IPS-18a (cell line): ENCODE measurements around the gene PLCG2.
"Not testable (repeated sequence)": the region's sequence is repeated elsewhere in the genome, so short reads cannot be mapped to it uniquely, and the experiment has no call there.

Experiments
- H3K27ac ChIP-seq: one replicate; pipeline ENCODE4 v1.5.1; 2013; ENCODE audit warnings: low read length
- H3K27me3 ChIP-seq: one replicate; pipeline ENCODE4 v1.6.1; 2013; ENCODE audit warnings: mild to moderate bottlenecking, low read length; ENCODE audit not compliant: control insufficient read depth, insufficient read depth
- H3K36me3 ChIP-seq: one replicate; pipeline ENCODE4 v1.6.1; 2013; ENCODE audit warnings: low read depth, low read length; ENCODE audit not compliant: control insufficient read depth
- H3K4me1 ChIP-seq: one replicate; pipeline ENCODE4 v1.6.1; 2013; ENCODE audit warnings: low read depth, low read length; ENCODE audit not compliant: control insufficient read depth
- H3K4me3 ChIP-seq: one replicate; pipeline ENCODE4 v1.5.1; 2013; ENCODE audit warnings: low read length
- H3K9ac ChIP-seq: one replicate; pipeline ENCODE4 v1.6.1; 2013; ENCODE audit warnings: mild to moderate bottlenecking, low read length, moderate library complexity
- H3K9me3 ChIP-seq: one replicate; pipeline ENCODE4 v1.6.1; 2013; ENCODE audit warnings: low read depth, low read length; ENCODE audit not compliant: control insufficient read depth

Gene PLCG2

GRCh38 chr16:81875461-81875860 is 96.4 kb downstream of the PLCG2 start:
- Histone ChIP-seq H3K27ac (no peak overlapping the region), H3K27me3 (no peaks in the 10 kb centered on the region), H3K36me3 (no peaks in the 10 kb centered on the region), H3K9ac (no peak overlapping the region), H3K4me3 (no peak overlapping the region), H3K9me3 (no peaks in the 10 kb centered on the region), H3K4me1 (peaks cover 23% of the 10 kb centered on the region)

- Histone ChIP-seq H3K4me3 (no peak overlapping the region), H3K36me3 (no peaks in the 10 kb centered on the region), H3K27me3 (no peaks in the 10 kb centered on the region), H3K4me1 (peaks cover 23% of the 10 kb centered on the region), H3K9me3 (no peaks in the 10 kb centered on the region), H3K27ac (no peak overlapping the region), H3K9ac (no peak overlapping the region)
These were observed 97.3 kb downstream of the PLCG2 start for GRCh38 chr16:81876273-81876900.

- H3K9me3 ChIP-seq, H3K27ac ChIP-seq, H3K27me3 ChIP-seq, H3K9ac ChIP-seq, H3K4me3 ChIP-seq, H3K36me3 ChIP-seq: not testable (repeated sequence)
- peaks cover 23% of the 10 kb centered on the region for H3K4me1 ChIP-seq
These were observed 98.4 kb downstream of the PLCG2 start for GRCh38 chr16:81877490-81877889.

- H3K27ac ChIP-seq: no peak overlapping the region
- H3K4me3 ChIP-seq: no peak overlapping the region
- no peaks in the 10 kb centered on the region for H3K27me3 ChIP-seq
- H3K4me1 ChIP-seq: peaks cover 23% of the 10 kb centered on the region
- H3K36me3 ChIP-seq: no peaks in the 10 kb centered on the region
- no peak overlapping the region for H3K9ac ChIP-seq
- no peaks in the 10 kb centered on the region for H3K9me3 ChIP-seq
These were observed 99.4 kb downstream of the PLCG2 start for GRCh38 chr16:81878529-81878928.

- H3K36me3 ChIP-seq: no peaks in the 10 kb centered on the region
These were observed 100.5 kb downstream of the PLCG2 start for GRCh38 chr16:81879625-81880024.

GRCh38 chr16:81880816-81881215 is 101.7 kb downstream of the PLCG2 start:
- Histone ChIP-seq H3K9me3 (no peaks in the 10 kb centered on the region), H3K9ac (no peak overlapping the region), H3K4me3 (no peak overlapping the region), H3K27ac (no peak overlapping the region), H3K4me1 (peaks cover 11% of the 10 kb centered on the region), H3K36me3 (no peaks in the 10 kb centered on the region), H3K27me3 (no peaks in the 10 kb centered on the region)

More at GRCh38 chr16:81879625-81880024, 100.5 kb downstream of the PLCG2 start:
- Histone ChIP-seq H3K4me1 (peaks cover 17% of the 10 kb centered on the region), H3K9ac (no peak overlapping the region), H3K27me3 (no peaks in the 10 kb centered on the region), H3K4me3 (no peak overlapping the region), H3K27ac (no peak overlapping the region), H3K9me3 (no peaks in the 10 kb centered on the region)

- H3K27me3 ChIP-seq: no peaks in the 10 kb centered on the region
- H3K9ac ChIP-seq: no peak overlapping the region
- H3K9me3 ChIP-seq: no peaks in the 10 kb centered on the region
- no peak overlapping the region for H3K4me3 ChIP-seq
- no peaks in the 10 kb centered on the region for H3K36me3 ChIP-seq
- H3K4me1 ChIP-seq: peaks cover 11% of the 10 kb centered on the region
- no peak overlapping the region for H3K27ac ChIP-seq
These were observed 102.1 kb downstream of the PLCG2 start for GRCh38 chr16:81881228-81881627.

GRCh38 chr16:81882559-81882958 is 103.5 kb downstream of the PLCG2 start:
- peaks cover 11% of the 10 kb centered on the region for H3K4me1 ChIP-seq
- H3K4me3 ChIP-seq: no peak overlapping the region
- no peak overlapping the region for H3K27ac ChIP-seq
- no peak overlapping the region for H3K9ac ChIP-seq
- no peaks in the 10 kb centered on the region for H3K36me3 ChIP-seq
- H3K27me3 ChIP-seq: no peaks in the 10 kb centered on the region
- H3K9me3 ChIP-seq: no peaks in the 10 kb centered on the region

- Histone ChIP-seq H3K27me3 (no peaks in the 10 kb centered on the region), H3K4me1 (peaks cover 11% of the 10 kb centered on the region), H3K4me3 (no peak overlapping the region), H3K36me3 (no peaks in the 10 kb centered on the region), H3K9ac (no peak overlapping the region), H3K27ac (no peak overlapping the region), H3K9me3 (no peaks in the 10 kb centered on the region)
These were observed 104.1 kb downstream of the PLCG2 start for GRCh38 chr16:81883235-81883634.

- Histone ChIP-seq H3K9ac (no peak overlapping the region), H3K4me3 (no peak overlapping the region), H3K27ac (no peak overlapping the region), H3K9me3 (no peaks in the 10 kb centered on the region), H3K36me3 (no peaks in the 10 kb centered on the region), H3K4me1 (no peaks in the 10 kb centered on the region), H3K27me3 (no peaks in the 10 kb centered on the region)
These were observed 107.0 kb downstream of the PLCG2 start for GRCh38 chr16:81885976-81886586.

GRCh38 chr16:81888520-81889394 is 109.7 kb downstream of the PLCG2 start:
- Histone ChIP-seq H3K9ac (no peak overlapping the region), H3K36me3 (no peaks in the 10 kb centered on the region), H3K9me3 (no peaks in the 10 kb centered on the region), H3K27me3 (no peaks in the 10 kb centered on the region), H3K27ac (no peak overlapping the region), H3K4me1 (no peaks in the 10 kb centered on the region), H3K4me3 (no peak overlapping the region)
